Measurements from ENCODE around the gene CLTC. TPM values are rescaled to one million over a fixed set of nuclear protein-coding genes. Genes with fewer than 3 reads are reported as not detected.
A peak's percentile ranks its signal among the peaks of the same experiment; 100 is the strongest.

CLTC gene
- total and polyA plus RNA-seq, 2 of the 13 experiments (the other 11 are each of a cell fraction or from before 2014, with no cell fraction given), result 134 to 283 TPM

- no TSS peak for BruUV-seq (replicated peaks)
- Histone ChIP-seq H3K9ac (ENCODE audit: insufficient read depth, low read depth, low read length) (no peak overlapping the region), H3K79me2 (ENCODE audit: insufficient read depth, low read length) (peaks cover 86% of the 10 kb centered on the region), H3K27me3 (ENCODE audit: control insufficient read depth in 1 of 2, insufficient read depth in 2 of 2, low read length in 2 of 2) (no peaks in the 10 kb centered on the region), H2AFZ (ENCODE audit: low read length) (no peak overlapping the region), H3K4me2 (ENCODE audit: low read depth, low read length) (no peak overlapping the region), H3K27ac (ENCODE audit: extremely low read length, insufficient read depth, low read length) (peak overlapping the region; percentile 33), H3K9me3 (ENCODE audit: low read length) (no peaks in the 10 kb centered on the region), H4K20me1 (ENCODE audit: insufficient read depth, low read length) (no peaks in the 10 kb centered on the region), H3K36me3 (replicated peaks in 1 of 2; ENCODE audit: control insufficient read depth in 1 of 2, insufficient read depth in 2 of 2, low read length in 2 of 2) (peaks cover under 1 to 2% of the 10 kb centered on the region in 2 experiments; a peak in 2 of 5 replicates), H3K4me3 (replicated peaks in 1 of 3; ENCODE audit: insufficient read depth in 1 of 3, low read depth in 2 of 3, low read length in 3 of 3) (no peak overlapping the region), H3K4me1 (ENCODE audit: insufficient read depth, low read length) (peaks cover 71% of the 10 kb centered on the region)
- ATAC-seq (peak; percentile 59), FAIRE-seq (no peak), DNase-seq (ENCODE audit: low spot score) (no peak)
- WGBS (ENCODE audit: low lambda C conversion rate), result 96% methylated on average over 4 of the region's 4 CpGs
- TF ChIP-seq ZZZ3 (CRISPR knock-in tag; IDR thresholded peaks at IDR 0.05; ENCODE audit: borderline replicate concordance), result no peak
- TF ChIP-seq SETDB1 (CRISPR knock-in tag; IDR thresholded peaks at IDR 0.05; ENCODE audit: borderline replicate concordance), result no peak
- no peak for TF ChIP-seq FOXO1 (CRISPR knock-in tag; IDR thresholded peaks at IDR 0.05)
- TF ChIP-seq SAFB2 (CRISPR knock-in tag; IDR thresholded peaks at IDR 0.05; ENCODE audit: borderline replicate concordance, low read depth), result no peak
- TF ChIP-seq CBX1 (IDR thresholded peaks at IDR 0.05; ENCODE audit: low read depth), result no peak
- TF ChIP-seq ZSCAN12 (CRISPR knock-in tag; IDR thresholded peaks at IDR 0.05), result no peak
- no peak for TF ChIP-seq GTF2F1 (IDR thresholded peaks at IDR 0.05; ENCODE audit: low read length)
- TF ChIP-seq GPN1 (CRISPR knock-in tag; IDR thresholded peaks at IDR 0.05; ENCODE audit: borderline replicate concordance), result no peak
- TF ChIP-seq ZC3H13 (CRISPR knock-in tag; IDR thresholded peaks at IDR 0.05), result no peak
- no peak for TF ChIP-seq ZNF740 (CRISPR knock-in tag; IDR thresholded peaks at IDR 0.05)
- TF ChIP-seq RFX3 (CRISPR knock-in tag; IDR thresholded peaks at IDR 0.05), result no peak
- TF ChIP-seq ZNF230 (CRISPR knock-in tag; IDR thresholded peaks at IDR 0.05), result no peak
- TF ChIP-seq GATAD1 (CRISPR knock-in tag; IDR thresholded peaks at IDR 0.05), result no peak
- TF ChIP-seq ZNF564 (CRISPR knock-in tag; IDR thresholded peaks at IDR 0.05), result no peak
- no peak for TF ChIP-seq THYN1 (CRISPR knock-in tag; IDR thresholded peaks at IDR 0.05; ENCODE audit: borderline replicate concordance, low read depth)
- no peak for TF ChIP-seq ZNF883 (CRISPR knock-in tag; IDR thresholded peaks at IDR 0.05; ENCODE audit: not compliant biosample characterization)
- TF ChIP-seq PBX2 (CRISPR knock-in tag; IDR thresholded peaks at IDR 0.05), result no peak
- intact Hi-C loops (cut with micrococcal nuclease; ENCODE audit: unreplicated experiment), result no loop called here
- ChIA-PET POLR2A (interaction anchor here (2.5 kb wide), 1 partner anchor 15 kb away, joined by 9 read pairs; the partner anchor contains the start of genes PTRH2 and VMP1), CTCF (ENCODE audit: low intra/inter-chr PET ratio, low total read pairs) (no interaction called here)
- in situ Hi-C loops (cut with HindIII; ENCODE audit: extremely low pct_ligation_motif_present, low pct_unique_long_range_greater_than_20kb), result no loop called here
Measured at GRCh38 chr17:59722623-59723022, 102.9 kb downstream of the CLTC start.
